GM13977 (cell line): Measurements from ENCODE around the gene ATP4B.

Experiments used
- DNase-seq: peaks from one replicate; pipeline ENCODE4 v3.0.0; 2012; ENCODE audit warnings: low spot score
- CTCF ChIP-seq: IDR thresholded peaks from 2 replicates; pipeline ENCODE4 v1.5.1; 2012; ENCODE audit warnings: mild to moderate bottlenecking, control low read depth; ENCODE audit not compliant: insufficient read depth; ENCODE audit errors: extremely low read depth, missing control alignments
- in situ Hi-C: fragments of 300-500 bp; cut with MboI; formaldehyde crosslinking; loops from one replicate; pipeline ENCODE4 v1.12.0; 2022; ENCODE audit warnings: low sequenced_read_pairs, low pct_unique_long_range_greater_than_20kb, mixed read lengths, inconsistent platforms; ENCODE audit not compliant: unreplicated experiment

ATP4B gene

GRCh38 chr13:113643593-113643992 is 14.4 kb downstream of the ATP4B start:
- in situ Hi-C loops = no loop called here
- no peak for TF ChIP-seq CTCF
- DNase-seq = no peak

GRCh38 chr13:113642563-113642962 is 15.4 kb downstream of the ATP4B start:
- in situ Hi-C loops = no loop called here
- TF ChIP-seq CTCF = no peak
- no peak for DNase-seq

- no peak for DNase-seq
- in situ Hi-C loops = no loop called here
Measured at GRCh38 chr13:113641426-113641825, 16.6 kb downstream of the ATP4B start.

GRCh38 chr13:113639616-113640262 is 18.3 kb downstream of the ATP4B start:
- no peak for DNase-seq
- no peak for TF ChIP-seq CTCF
- in situ Hi-C loops = no loop called here

More at GRCh38 chr13:113641426-113641825, 16.6 kb downstream of the ATP4B start:
- TF ChIP-seq CTCF = no peak

- in situ Hi-C loops = no loop called here
- DNase-seq = no peak
Measured at GRCh38 chr13:113638806-113639205, 19.2 kb downstream of the ATP4B start.

GRCh38 chr13:113638173-113638746 is 19.7 kb downstream of the ATP4B start:
- no peak for DNase-seq
- in situ Hi-C loops = no loop called here
- TF ChIP-seq CTCF = no peak

More at GRCh38 chr13:113638806-113639205, 19.2 kb downstream of the ATP4B start:
- TF ChIP-seq CTCF = no peak
